IgD-negative memory B cell (primary cell): ENCODE data around the gene MRPL36. TPM values are rescaled to one million over a fixed set of nuclear protein-coding genes. Genes with fewer than 3 reads are reported as not detected.

Experiments used
- H3K27ac Mint-ChIP-seq, 3 donors: one replicate each; pipeline ENCODE4 v1.8.0; 2020 to 2022; ENCODE audit warnings: mild to moderate bottlenecking in 3 of 3, mixed read lengths in 3 of 3, moderate library complexity in 1 of 3
- H3K27me3 Mint-ChIP-seq: one replicate; pipeline ENCODE4 v1.8.0; 2021; ENCODE audit warnings: mixed read lengths
- H3K36me3 Mint-ChIP-seq: one replicate; pipeline ENCODE4 v1.8.0; 2020; ENCODE audit warnings: mild to moderate bottlenecking, mixed read lengths
- H3K4me1 Mint-ChIP-seq, 3 donors: one replicate each; pipeline ENCODE4 v1.8.0; 2020 to 2022; ENCODE audit warnings: mixed read lengths in 3 of 3, mild to moderate bottlenecking in 1 of 3
- H3K4me3 Mint-ChIP-seq, 4 donors: one replicate each; pipeline ENCODE4 v1.8.0; 2020 to 2022; ENCODE audit warnings: mild to moderate bottlenecking in 4 of 4, mixed read lengths in 4 of 4, moderate library complexity in 3 of 4
- H3K9me3 Mint-ChIP-seq, 3 donors: one replicate each; pipeline ENCODE4 v1.8.0; 2020 to 2021; ENCODE audit warnings: mixed read lengths in 3 of 3, mild to moderate bottlenecking in 1 of 3
- polyA plus RNA-seq: library from polyadenylated mRNA; unstranded; fragments of 300-500 nt; fragmentation: Illumina TruSeq; gene quantifications from one replicate; pipeline ENCODE4 v1.2.3, GENCODE V29; 2021

Gene MRPL36
- polyA plus RNA-seq, 1 donor from 2014 or later, result 66.9 TPM

- peaks cover 0 to 1% (median 0%) of the 10 kb centered on the region in 3 donors for H3K4me1 Mint-ChIP-seq
- peaks cover 9% of the 10 kb centered on the region for H3K27me3 Mint-ChIP-seq
- H3K27ac Mint-ChIP-seq, result peak overlapping the region in 1 of 3 donors; percentile 8
- peaks cover 3 to 9% (median 5%) of the 10 kb centered on the region in 3 donors for H3K9me3 Mint-ChIP-seq
- H3K4me3 Mint-ChIP-seq, result no peak overlapping the region
- no peaks in the 10 kb centered on the region for H3K36me3 Mint-ChIP-seq
These were observed 44.2 kb downstream of the MRPL36 start for GRCh38 chr5:1755321-1755949.

GRCh38 chr5:1754531-1755220 lies 45.0 kb downstream of the MRPL36 start:
- H3K4me1 Mint-ChIP-seq, result peaks cover 0 to 1% (median 0%) of the 10 kb centered on the region in 3 donors
- no peak overlapping the region for H3K27ac Mint-ChIP-seq
- peaks cover 9% of the 10 kb centered on the region for H3K27me3 Mint-ChIP-seq

DNA sequence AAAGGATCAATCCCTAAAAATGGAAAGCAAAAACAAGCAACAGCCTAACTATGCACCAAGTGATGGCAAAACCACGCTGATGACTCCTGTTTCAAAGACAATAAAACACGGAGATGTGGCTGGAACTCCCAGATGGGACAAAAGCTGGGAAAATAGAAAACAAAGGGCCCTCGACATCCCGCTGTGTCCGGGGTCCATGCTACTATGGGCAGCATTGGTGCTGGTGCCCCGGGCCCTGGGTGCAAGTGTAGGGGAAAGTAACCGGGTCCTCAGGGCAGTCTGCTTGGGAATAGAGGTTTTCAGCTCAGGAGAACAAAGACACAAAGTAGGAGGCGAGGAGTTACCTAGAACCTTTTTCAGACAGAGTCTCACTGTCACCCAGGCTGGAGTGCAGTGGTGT lies 46.1 kb downstream of the MRPL36 start:
- no peaks in the 10 kb centered on the region for H3K36me3 Mint-ChIP-seq
- no peak overlapping the region for H3K4me3 Mint-ChIP-seq
- H3K4me1 Mint-ChIP-seq, result peaks cover 0 to 1% (median 0%) of the 10 kb centered on the region in 3 donors
- no peak overlapping the region for H3K27ac Mint-ChIP-seq
- H3K9me3 Mint-ChIP-seq, result peaks cover under 1 to 5% (median 4%) of the 10 kb centered on the region in 3 donors
- peaks cover 9% of the 10 kb centered on the region for H3K27me3 Mint-ChIP-seq

More at GRCh38 chr5:1754531-1755220, 45.0 kb downstream of the MRPL36 start:
- H3K9me3 Mint-ChIP-seq, result peaks cover 3 to 9% (median 5%) of the 10 kb centered on the region in 3 donors
- H3K36me3 Mint-ChIP-seq, result no peaks in the 10 kb centered on the region
- H3K4me3 Mint-ChIP-seq, result no peak overlapping the region

GRCh38 chr5:1752881-1753280 lies 46.8 kb downstream of the MRPL36 start:
- Mint-ChIP-seq H3K27ac (no peak overlapping the region), H3K4me3 (no peak overlapping the region), H3K4me1 (peaks cover 0 to 1% (median 0%) of the 10 kb centered on the region in 3 donors), H3K36me3 (no peaks in the 10 kb centered on the region), H3K27me3 (peaks cover 10% of the 10 kb centered on the region), H3K9me3 (no peaks in the 10 kb centered on the region)

- Mint-ChIP-seq H3K4me1 (peaks cover 0 to 1% (median 0%) of the 10 kb centered on the region in 3 donors), H3K27ac (no peak overlapping the region), H3K9me3 (no peaks in the 10 kb centered on the region), H3K4me3 (no peak overlapping the region), H3K27me3 (peaks cover 9% of the 10 kb centered on the region), H3K36me3 (no peaks in the 10 kb centered on the region)
These were observed 47.5 kb downstream of the MRPL36 start for GRCh38 chr5:1751864-1752822.

DNA sequence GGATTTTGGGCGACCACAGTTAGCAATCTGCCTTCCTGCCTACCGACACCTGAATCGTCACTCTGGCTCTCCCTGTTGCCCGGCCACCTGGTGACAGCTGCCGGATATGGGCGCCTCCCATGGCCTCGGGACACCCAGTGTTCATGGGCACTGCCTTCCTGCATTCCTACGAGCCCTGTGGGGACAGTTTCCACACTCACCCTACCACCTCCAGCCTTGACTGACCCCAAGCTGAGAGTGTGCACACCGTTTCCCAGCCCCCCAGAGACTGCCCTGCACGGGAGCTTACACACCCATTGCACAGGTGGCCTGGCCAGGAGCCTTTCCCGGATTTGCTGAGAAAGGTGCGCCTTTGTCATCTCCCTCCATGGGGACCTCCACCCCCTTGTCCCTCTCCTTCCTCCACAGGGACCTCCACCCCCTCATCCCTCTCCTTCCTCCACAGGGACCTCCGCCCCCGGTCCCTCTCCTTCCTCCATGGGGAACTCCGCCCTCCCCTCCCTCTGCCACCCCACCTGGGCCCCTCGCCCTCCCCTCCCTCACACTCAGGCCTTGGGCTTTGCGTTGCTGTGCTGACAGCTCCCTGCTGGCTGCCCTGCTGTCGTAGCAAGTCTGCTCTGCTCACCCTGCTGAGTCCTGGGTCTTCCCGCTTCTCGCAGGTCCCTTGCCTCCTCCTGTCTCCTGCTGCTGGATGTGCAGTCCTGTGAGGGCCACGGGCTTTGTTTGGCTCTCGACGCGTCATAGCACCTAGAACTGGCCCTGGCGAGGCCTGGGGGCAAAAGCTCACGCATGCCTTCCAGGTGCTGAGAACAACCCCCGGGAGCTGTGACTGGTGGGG lies 48.4 kb downstream of the MRPL36 start:
- no peaks in the 10 kb centered on the region for H3K36me3 Mint-ChIP-seq
- H3K4me3 Mint-ChIP-seq, result no peak overlapping the region
- no peaks in the 10 kb centered on the region for H3K9me3 Mint-ChIP-seq
- peaks cover 0 to 1% (median 0%) of the 10 kb centered on the region in 3 donors for H3K4me1 Mint-ChIP-seq
- H3K27me3 Mint-ChIP-seq, result peaks cover 7% of the 10 kb centered on the region
- no peak overlapping the region for H3K27ac Mint-ChIP-seq

DNA sequence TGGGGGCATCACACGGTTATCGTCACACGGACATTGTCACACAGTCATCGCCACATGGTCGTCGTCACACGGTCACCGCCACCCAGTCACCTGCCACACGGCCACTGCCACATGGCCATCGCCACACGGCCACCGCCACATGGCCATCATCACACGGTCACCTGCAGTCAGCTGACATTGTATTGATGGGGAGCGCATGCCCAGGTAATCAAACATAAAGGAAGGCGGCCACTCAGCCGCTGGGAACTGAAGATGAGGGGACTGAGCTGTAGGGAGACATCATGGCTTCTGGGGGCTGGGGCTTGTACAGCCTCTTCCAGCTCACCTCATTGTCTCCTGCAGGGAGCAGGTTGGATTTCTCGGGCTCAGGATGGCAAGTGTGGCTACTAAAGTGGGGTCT lies 49.2 kb downstream of the MRPL36 start:
- peaks cover 0 to 1% (median 0%) of the 10 kb centered on the region in 3 donors for H3K4me1 Mint-ChIP-seq
- no peaks in the 10 kb centered on the region for H3K9me3 Mint-ChIP-seq
- peaks cover 7% of the 10 kb centered on the region for H3K27me3 Mint-ChIP-seq
- H3K27ac Mint-ChIP-seq, result no peak overlapping the region
- H3K36me3 Mint-ChIP-seq, result no peaks in the 10 kb centered on the region
- H3K4me3 Mint-ChIP-seq, result no peak overlapping the region

DNA sequence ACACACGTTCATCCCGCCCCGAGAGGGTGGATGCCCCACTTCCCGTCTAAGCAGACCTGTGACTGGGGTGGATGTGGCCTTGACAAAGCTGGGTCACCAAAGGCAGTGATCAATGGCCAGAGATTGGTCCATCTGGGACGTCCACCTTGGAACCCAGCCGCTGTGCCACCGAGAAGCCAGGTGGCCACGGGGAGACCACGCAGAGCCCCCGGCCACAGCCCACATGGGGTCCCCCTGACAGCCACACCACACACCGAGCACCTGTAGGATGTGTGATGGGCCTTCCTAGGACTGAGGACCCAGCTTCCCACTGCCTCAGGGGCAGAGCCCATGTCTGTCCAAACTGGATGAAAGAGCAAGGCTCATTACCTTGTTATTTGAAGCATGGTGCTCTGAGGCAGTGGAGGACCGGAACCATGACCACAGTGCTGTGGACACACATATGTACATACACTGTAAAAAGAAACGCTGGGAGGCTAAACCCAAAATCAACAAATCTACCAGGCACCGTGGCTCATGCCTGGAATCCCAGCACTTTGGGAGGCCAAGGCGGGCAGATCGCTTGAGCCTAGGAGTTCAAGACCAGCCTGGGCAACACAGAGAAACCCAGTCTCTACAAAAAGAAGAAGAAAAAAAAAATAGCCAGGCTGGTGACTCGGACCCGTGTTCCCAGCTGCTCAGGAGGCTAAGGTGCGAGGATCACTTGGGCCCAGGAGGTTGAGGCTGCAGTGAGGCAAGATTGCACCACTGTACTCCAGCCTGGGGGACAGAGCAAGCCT lies 50.1 kb downstream of the MRPL36 start:
- Mint-ChIP-seq H3K27me3 (peaks cover 7% of the 10 kb centered on the region), H3K4me3 (no peak overlapping the region), H3K4me1 (peaks cover 0 to 1% (median 0%) of the 10 kb centered on the region in 3 donors), H3K9me3 (no peaks in the 10 kb centered on the region), H3K36me3 (no peaks in the 10 kb centered on the region), H3K27ac (no peak overlapping the region)

- H3K9me3 Mint-ChIP-seq, result no peaks in the 10 kb centered on the region
- peaks cover 0 to 1% (median 0%) of the 10 kb centered on the region in 3 donors for H3K4me1 Mint-ChIP-seq
- no peaks in the 10 kb centered on the region for H3K36me3 Mint-ChIP-seq
- peak overlapping the region in 1 of 4 donors; percentile 12 for H3K4me3 Mint-ChIP-seq
- no peak overlapping the region for H3K27ac Mint-ChIP-seq
- peaks cover 10% of the 10 kb centered on the region for H3K27me3 Mint-ChIP-seq
These were observed 50.8 kb downstream of the MRPL36 start for GRCh38 chr5:1748845-1749244.

Other genes starting within 250 kb of the MRPL36 start
- gene NDUFS6, start 1.6 kb upstream of the MRPL36 start, polyA plus RNA-seq, result 66.5 TPM
- not detected for gene IRX4, start 83.1 kb upstream of the MRPL36 start, polyA plus RNA-seq